ENCODE data around the gene TPST1. TPM values are rescaled to one million over a fixed set of nuclear protein-coding genes. Genes with fewer than 3 reads are reported as not detected.
"Not testable (repeated sequence)": the region's sequence is repeated elsewhere in the genome, so short reads cannot be mapped to it uniquely, and the experiment has no call there.

The TPST1 gene
- total RNA-seq, 4 donors from 2014 or later: 31.9 to 38.3 (median 36.8) TPM

DNA sequence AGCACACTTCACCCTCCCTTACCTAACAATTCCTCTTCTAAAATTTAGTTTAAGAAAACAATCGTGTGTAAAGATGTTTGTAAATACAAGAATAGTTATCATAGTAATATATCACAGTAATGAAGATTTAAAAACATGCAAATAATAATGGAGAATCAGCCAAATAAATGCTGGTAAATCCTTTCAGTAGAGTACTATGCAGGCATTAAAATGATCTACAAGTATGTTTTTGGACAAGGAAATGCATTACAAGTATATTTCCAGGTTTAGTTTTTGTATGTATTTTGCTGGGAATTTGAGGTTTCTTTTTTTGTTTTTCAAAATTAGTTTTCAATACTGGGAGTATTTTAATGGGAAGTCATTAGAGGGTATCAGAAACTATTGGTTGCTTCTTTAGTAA, 22.7 kb downstream of the TPST1 start:
- peaks cover 0 to 11% (median 0%) of the 10 kb centered on the region in 4 donors for H3K4me1 ChIP-seq
- H3K9me3 ChIP-seq: peaks cover 0 to 15% (median 0%) of the 10 kb centered on the region in 4 donors
- 95 to 100% methylated on average over 1 of the region's 1 CpG for WGBS, 2 donors
- no peaks in the 10 kb centered on the region for H3K27me3 ChIP-seq
- H3K4me3 ChIP-seq: no peak overlapping the region
- no peak for DNase-seq (ENCODE audit: low spot score in 2 of 2)
- H3K27ac ChIP-seq: no peak overlapping the region
- H3K36me3 ChIP-seq: peaks cover 0 to 28% (median 0%) of the 10 kb centered on the region in 3 donors
- no peak for TF ChIP-seq EP300 (IDR thresholded peaks at IDR 0.05)
- no peak for TF ChIP-seq POLR2A (IDR thresholded peaks at IDR 0.05)
- TF ChIP-seq, protein P1, sequence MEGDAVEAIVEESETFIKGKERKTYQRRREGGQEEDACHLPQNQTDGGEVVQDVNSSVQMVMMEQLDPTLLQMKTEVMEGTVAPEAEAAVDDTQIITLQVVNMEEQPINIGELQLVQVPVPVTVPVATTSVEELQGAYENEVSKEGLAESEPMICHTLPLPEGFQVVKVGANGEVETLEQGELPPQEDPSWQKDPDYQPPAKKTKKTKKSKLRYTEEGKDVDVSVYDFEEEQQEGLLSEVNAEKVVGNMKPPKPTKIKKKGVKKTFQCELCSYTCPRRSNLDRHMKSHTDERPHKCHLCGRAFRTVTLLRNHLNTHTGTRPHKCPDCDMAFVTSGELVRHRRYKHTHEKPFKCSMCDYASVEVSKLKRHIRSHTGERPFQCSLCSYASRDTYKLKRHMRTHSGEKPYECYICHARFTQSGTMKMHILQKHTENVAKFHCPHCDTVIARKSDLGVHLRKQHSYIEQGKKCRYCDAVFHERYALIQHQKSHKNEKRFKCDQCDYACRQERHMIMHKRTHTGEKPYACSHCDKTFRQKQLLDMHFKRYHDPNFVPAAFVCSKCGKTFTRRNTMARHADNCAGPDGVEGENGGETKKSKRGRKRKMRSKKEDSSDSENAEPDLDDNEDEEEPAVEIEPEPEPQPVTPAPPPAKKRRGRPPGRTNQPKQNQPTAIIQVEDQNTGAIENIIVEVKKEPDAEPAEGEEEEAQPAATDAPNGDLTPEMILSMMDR (IDR thresholded peaks at IDR 0.05): no peak

DNA sequence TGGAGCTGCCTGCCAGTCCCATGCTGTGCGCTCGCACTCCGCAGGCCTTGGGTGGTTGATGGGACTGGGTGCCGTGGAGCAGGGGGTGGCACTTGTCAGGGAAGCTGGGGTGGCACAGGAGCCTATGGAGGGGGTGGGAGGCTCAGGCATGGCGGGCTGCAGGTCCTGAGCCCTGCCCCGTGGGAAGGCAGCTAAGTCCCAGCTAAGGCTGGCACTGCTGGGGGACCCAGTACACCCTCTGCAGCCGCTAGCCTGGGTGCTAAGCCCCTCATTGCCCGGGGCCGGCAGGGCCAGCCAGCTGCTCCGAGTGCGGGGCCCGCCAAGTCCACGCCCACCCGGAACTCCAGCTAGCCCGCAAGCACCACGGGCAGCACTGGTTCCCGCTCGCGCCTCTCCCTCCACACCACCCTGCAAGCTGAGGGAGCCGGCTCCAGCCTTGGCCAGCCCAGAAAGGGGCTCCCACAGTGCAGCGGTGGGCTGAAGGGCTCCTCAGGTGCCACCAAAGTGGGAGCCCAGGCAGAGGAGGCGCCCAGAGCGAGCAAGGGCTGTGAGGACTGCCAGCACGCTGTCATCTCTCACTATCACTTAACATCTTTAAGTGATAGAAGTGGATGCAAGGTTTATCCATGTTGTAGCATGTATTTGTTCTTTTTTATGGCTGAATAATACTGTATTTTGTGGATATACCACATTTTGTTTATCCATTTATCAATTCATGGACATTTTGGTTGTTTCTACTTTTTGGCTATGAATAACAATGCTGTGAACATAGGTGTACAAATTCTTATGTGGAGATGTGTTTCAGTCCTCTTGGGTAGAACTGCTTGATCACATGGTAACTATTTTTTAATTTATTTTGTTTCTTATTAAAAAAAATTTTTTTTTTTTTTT, 26.4 kb downstream of the TPST1 start:
- not testable (repeated sequence) for H3K27ac ChIP-seq; H3K4me3 ChIP-seq; DNase-seq (ENCODE audit: low spot score in 2 of 2); H3K4me1 ChIP-seq; H3K27me3 ChIP-seq
- H3K36me3 ChIP-seq: peaks cover 0 to 28% (median 0%) of the 10 kb centered on the region in 3 donors
- 96 to 98% methylated on average over 13 to 24 of the region's 24 CpGs for WGBS, 2 donors
- peaks cover 0 to 15% (median 0%) of the 10 kb centered on the region in 4 donors for H3K9me3 ChIP-seq

DNA sequence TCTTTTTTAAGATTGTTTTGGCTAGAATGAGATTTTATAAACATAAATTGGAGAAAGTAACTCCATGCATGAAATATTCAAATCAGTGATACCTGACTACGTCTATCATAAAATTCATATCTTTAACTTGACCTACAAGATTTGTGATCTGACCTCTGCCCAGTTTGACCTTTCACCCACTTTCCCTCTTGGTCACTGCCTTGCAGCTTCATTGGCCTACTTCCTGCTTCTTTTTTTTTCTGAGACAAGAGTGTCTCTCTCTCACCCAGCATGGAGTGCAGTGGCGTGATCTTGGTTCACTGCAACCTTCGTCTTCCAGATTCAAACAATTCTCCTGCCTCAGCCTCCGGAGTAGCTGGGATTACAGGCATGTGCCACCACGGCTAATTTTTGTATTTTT, 28.5 kb downstream of the TPST1 start:
- no peak for DNase-seq (ENCODE audit: low spot score in 2 of 2)
- H3K27me3 ChIP-seq: no peaks in the 10 kb centered on the region
- H3K27ac ChIP-seq: no peak overlapping the region
- peaks cover 0 to 28% (median 0%) of the 10 kb centered on the region in 3 donors for H3K36me3 ChIP-seq
- TF ChIP-seq EP300 (IDR thresholded peaks at IDR 0.05): no peak
- TF ChIP-seq, protein P1 (IDR thresholded peaks at IDR 0.05): no peak
- TF ChIP-seq POLR2A (IDR thresholded peaks at IDR 0.05): no peak
- H3K4me1 ChIP-seq: peaks cover 0 to 4% (median 0%) of the 10 kb centered on the region in 4 donors
- 81 to 85% methylated on average over 5 of the region's 5 CpGs for WGBS, 2 donors
- no peak overlapping the region for H3K4me3 ChIP-seq
- H3K9me3 ChIP-seq: peaks cover 0 to 15% (median 0%) of the 10 kb centered on the region in 4 donors

DNA sequence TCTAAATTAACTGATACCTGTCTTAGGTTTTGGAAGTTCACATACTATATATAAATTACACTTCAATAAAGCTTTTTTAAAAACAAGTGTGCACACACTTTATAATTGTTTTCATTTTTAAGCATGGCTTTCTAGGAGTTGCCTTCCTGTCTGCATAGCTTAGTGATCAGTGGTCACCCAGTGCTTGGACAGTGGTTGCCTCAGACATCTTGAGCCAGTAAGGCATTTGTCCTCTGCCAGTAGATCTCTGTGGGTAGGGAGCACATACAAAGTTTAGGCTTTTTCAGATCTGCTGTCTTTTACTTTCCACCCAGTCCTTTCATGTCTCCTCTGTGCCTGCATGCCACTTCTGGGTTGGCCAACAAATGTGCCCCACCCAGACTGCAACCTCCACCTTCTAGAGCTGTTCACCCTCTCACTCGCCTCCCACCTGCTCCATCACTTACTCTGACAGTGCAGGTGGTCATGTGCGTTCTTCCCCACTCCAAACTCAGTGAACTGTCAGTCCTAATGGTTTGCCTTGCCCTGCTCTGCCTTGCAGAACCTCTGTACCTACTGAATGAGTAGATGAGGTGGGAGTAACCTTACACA, 31.7 kb downstream of the TPST1 start:
- peaks cover 0 to 12% (median 0%) of the 10 kb centered on the region in 3 donors for H3K36me3 ChIP-seq
- 95 to 97% methylated on average over 2 of the region's 2 CpGs for WGBS, 2 donors
- no peak overlapping the region for H3K27ac ChIP-seq
- TF ChIP-seq EP300 (IDR thresholded peaks at IDR 0.05) (no peak), POLR2A (IDR thresholded peaks at IDR 0.05) (no peak)
- TF ChIP-seq, protein P1 (IDR thresholded peaks at IDR 0.05): no peak
- DNase-seq (ENCODE audit: low spot score in 2 of 2): no peak
- H3K9me3 ChIP-seq: peaks cover 0 to 8% (median 0%) of the 10 kb centered on the region in 4 donors
- peaks cover 0 to 7% (median 0%) of the 10 kb centered on the region in 4 donors for H3K4me1 ChIP-seq
- H3K4me3 ChIP-seq: no peak overlapping the region
- H3K27me3 ChIP-seq: no peaks in the 10 kb centered on the region

DNA sequence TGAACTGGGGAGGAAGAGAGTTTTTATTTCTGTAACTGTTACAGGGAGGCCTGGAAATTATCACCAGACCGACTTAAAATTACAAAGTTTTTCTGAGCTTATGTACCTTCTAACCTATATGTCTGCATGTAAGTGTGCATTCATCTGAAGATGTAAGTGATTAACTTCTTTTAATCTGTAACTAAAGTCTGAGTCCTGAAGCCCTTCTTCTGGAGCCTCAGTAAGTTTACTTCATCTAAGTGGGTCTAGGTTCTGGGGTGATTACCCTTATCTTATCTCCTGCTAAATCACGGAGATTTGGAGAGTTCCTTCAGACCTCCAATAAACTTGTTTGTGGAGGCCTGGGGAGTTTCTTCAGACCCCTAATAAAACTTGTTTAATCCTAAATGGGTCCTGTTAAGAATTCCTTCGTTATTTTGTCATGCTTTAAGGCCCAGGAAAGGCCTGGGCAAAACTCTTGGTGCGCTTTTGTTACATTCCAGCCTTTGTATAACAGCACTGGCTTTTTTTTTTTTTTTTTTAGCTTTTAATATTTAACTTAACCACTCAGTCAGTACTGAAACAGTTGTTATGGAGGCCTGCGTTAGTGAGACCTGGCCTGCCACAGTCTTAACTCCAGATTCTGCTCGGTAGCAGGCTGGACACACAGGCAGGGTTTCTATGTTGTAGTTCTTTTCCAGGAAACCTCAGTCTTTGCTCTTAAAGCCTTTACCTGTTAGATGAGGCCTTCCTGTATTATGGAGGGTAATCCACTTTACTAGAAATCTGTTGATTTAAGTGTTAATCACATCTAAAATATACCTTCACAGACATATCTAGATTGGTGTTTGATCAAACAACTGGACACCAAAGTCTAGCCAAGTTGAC, 33.0 kb downstream of the TPST1 start:
- no peaks in the 10 kb centered on the region for H3K9me3 ChIP-seq
- H3K4me3 ChIP-seq: no peak overlapping the region
- TF ChIP-seq, protein P1 (IDR thresholded peaks at IDR 0.05): no peak
- no peak for TF ChIP-seq POLR2A (IDR thresholded peaks at IDR 0.05)
- TF ChIP-seq EP300 (IDR thresholded peaks at IDR 0.05): no peak
- peaks cover 0 to 6% (median 0%) of the 10 kb centered on the region in 3 donors for H3K36me3 ChIP-seq
- 51 to 61% methylated on average over 6 of the region's 6 CpGs for WGBS, 2 donors
- DNase-seq (ENCODE audit: low spot score in 2 of 2): no peak
- H3K27ac ChIP-seq: no peak overlapping the region
- H3K27me3 ChIP-seq: no peaks in the 10 kb centered on the region
- H3K4me1 ChIP-seq: peaks cover 0 to 7% (median 0%) of the 10 kb centered on the region in 4 donors
